Measurements from ENCODE around the gene INPP4B.

- TF ChIP-seq EP300 (IDR thresholded peaks at IDR 0.05) (no peak), CTCF (IDR thresholded peaks at IDR 0.05) (no peak), POLR2A (IDR thresholded peaks at IDR 0.05) (no peak), POLR2AphosphoS5 (IDR thresholded peaks at IDR 0.05) (no peak)
These were observed 162.6 kb downstream of the INPP4B start for GRCh38 chr4:142683503-142683902.
